GM21529 (cell line): ENCODE data around the gene CDK15.

Experiments
- ATAC-seq: cut with Tn5 transposase; IDR thresholded peaks from one replicate; pipeline ENCODE4 v1.9.1; 2021; ENCODE audit not compliant: unreplicated experiment

The CDK15 gene

GRCh38 chr2:201906777-201907562 is 100.6 kb downstream of the CDK15 start:
- ATAC-seq = no peak

DNA sequence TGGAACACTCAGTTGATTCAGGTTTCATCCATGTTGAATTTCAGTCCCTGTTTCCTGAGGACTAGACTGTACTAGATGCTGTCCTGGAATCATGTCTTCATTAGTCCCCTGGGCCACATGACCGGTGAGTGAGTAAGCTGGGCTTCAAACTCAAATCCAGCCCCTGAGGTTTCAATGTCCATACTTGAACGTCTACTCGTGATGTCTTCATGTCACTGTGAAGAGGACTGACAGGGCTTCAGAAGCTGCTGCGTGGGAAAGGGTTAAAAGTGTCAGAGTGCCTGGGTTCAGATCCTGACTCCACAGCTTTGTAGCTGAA is 101.2 kb downstream of the CDK15 start:
- no peak for ATAC-seq

GRCh38 chr2:201908901-201909300 is 102.6 kb downstream of the CDK15 start:
- no peak for ATAC-seq

GRCh38 chr2:201909348-201909747 is 103.0 kb downstream of the CDK15 start:
- ATAC-seq = no peak

GRCh38 chr2:201909961-201910361 is 103.6 kb downstream of the CDK15 start:
- peak; percentile 84 for ATAC-seq

GRCh38 chr2:201911372-201911771 is 105.0 kb downstream of the CDK15 start:
- no peak for ATAC-seq

GRCh38 chr2:201913201-201913600 is 106.9 kb downstream of the CDK15 start:
- ATAC-seq = no peak

DNA sequence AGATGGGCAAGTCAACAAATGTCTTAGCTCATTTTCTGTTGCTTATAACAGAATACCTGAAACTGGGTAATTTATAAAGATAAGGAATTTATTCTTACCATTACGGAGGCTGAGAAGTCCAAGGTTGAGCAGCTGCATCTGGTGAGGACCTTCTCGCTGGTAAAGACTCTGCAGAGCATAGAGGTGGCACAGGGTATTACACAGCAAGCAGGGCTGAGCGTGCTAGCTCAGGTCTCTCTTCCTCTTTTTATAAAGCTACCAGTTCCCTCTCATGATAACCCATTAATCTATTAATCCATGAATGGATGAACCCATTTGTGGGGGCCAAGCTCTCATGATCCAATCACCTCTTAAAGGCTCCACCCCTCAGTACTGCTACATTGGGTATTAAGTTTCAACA is 109.1 kb downstream of the CDK15 start:
- no peak for ATAC-seq

GRCh38 chr2:201916565-201916964 is 110.2 kb downstream of the CDK15 start:
- ATAC-seq = no peak

DNA sequence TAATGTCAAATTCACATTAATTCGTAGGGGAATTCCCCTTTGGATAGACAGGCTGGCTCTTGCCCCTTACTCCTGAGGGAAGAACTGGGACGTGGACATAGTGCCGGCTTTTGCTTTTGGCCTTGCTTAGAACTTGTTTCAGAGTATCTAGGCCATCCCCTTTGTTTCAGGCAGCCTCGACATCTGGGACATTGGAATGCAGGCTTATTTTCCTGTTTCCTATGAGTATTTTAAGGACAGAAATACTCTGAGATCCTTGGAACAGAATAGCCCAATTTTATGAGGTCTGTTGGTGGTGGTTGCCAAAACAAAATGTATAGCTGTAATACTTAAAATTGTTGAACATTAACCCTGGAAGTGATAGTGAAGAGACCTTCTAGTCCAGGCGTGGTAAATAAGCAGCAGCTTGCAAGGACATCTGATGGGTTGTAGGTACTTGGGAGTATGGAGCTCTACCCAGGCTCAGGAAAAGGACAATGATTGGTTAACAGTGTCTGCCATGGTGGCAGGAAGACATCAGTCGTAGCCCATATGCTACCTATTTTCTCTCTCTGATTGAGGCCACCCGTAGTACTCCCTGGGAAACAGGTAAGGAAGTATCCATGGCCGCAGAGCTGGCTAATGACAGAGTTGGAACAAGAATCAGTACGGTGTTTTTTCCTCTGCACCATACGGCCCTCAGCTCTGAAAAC is 112.4 kb downstream of the CDK15 start:
- no peak for ATAC-seq

DNA sequence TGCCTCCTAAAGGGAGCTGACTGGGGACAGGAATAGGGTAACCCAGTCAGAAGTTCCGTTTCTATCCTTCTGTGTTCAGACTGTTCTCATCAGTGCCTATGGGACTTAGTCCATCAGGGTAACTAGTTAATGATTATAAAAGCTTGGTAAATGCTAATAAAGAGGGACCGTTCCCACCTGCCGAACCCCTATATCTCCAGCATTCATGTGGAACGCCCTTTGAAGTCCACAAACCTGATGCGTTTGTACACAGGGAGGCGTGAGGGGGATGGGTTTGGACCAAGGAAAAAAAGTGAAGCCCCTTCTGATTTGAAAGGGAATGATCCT is 112.9 kb downstream of the CDK15 start:
- ATAC-seq = no peak

GRCh38 chr2:201923436-201924328 is 117.3 kb downstream of the CDK15 start:
- ATAC-seq = no peak

GRCh38 chr2:201924453-201924852 is 118.1 kb downstream of the CDK15 start:
- no peak for ATAC-seq

GRCh38 chr2:201925056-201925455 is 118.7 kb downstream of the CDK15 start:
- no peak for ATAC-seq

GRCh38 chr2:201926067-201926466 is 119.7 kb downstream of the CDK15 start:
- no peak for ATAC-seq

DNA sequence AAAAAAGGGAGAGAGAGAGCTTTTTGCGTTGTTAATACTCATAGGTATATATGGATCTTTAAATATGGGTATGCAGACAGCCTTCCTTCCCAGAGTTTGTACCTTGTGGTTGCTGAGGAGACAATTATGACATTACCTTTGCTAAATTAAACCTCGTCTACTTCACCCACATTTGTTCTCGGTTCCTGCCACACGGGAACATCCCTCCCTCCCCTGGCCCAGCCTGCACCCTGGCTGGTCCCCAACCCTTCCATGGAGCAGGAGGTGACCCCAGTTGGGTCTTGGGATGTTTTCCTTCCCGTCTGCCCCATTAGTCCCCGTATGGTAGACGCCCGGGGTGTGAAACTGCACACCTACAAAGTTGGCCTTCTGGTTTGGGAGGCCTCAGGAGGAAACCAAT is 122.0 kb downstream of the CDK15 start:
- ATAC-seq = no peak

DNA sequence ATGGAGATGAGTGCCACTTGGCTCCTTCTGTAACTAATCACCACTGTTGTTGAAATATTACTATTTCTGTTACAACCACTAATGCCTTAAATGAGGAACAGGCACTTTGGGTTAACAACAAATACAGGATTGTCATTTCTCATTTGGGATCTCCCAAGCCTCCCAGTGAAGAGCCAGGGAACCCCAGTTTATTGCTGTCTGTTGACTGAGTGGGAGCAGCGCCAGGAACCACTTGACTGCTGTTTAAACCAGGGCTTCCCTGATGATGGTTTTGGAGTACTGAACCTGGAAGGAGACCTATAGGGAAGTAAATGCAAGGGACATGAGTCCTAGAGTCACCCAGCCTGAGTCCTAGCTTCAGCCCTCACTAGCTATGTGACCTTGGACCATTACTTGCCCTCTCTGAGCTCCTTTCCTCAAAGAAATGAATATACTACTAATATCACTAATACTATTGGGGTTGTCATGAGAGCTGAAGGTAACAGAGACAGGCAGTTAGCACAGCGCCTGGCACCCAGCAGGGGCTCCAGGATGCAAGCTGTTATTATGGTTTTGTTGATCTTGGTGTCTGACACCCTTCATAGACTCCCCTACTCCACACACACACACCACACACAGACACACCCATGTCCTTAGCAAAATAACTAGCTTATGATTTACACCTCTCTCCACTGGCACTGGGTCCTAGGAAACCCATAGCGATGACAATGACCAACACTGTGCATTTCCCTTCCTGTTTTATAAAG is 123.1 kb downstream of the CDK15 start:
- ATAC-seq = no peak

DNA sequence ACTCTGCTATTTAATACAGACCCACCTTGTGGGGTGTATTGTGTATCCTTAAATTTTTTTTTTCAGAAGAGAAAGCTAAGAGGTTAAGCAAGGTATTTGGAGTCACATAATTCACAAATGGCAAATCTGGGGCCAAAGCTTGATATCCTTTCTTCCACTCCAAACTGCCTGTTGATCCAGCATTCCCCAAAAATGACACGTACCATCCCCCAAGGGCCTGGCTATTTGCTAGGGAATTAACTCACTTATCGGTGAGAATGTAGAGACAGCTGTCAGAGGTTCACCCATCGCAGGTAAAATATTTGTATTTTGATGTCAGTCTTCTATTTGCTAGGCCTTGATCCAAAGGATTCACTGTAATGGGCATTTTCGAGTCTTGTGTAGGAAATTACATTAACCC is 123.7 kb downstream of the CDK15 start:
- ATAC-seq = no peak

- no peak for ATAC-seq
These were observed 124.5 kb downstream of the CDK15 start for GRCh38 chr2:201930831-201931230.

- no peak for ATAC-seq
These were observed 125.1 kb downstream of the CDK15 start for GRCh38 chr2:201931475-201931874.

DNA sequence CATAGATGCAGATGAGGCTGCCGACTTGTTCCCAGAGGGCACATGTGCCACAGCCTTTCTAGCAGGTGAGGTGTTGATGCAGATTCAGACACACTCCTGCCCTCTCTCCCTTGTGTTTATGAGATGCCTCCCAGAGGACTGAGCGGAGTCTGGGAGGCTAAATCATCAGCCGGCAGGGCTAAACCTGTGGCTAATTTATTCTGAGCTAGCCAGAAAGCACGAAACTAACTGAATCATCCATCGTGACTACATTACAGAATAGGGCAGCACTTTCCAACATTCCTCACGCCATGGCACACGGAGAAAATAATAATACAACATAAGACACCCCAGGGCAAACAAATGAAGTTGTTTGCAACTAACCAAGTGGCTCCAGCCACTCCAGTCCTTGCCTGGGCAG is 125.6 kb downstream of the CDK15 start:
- ATAC-seq = no peak
